CD4-positive, alpha-beta T cell treated with Interleukin-15 for 1 hour (primary cell): Measurements from ENCODE around the gene MARCHF10.

Experiments used
- DNase-seq: peaks from one replicate; pipeline ENCODE4 v3.0.0-alpha.2; 2020

MARCHF10 gene

DNA sequence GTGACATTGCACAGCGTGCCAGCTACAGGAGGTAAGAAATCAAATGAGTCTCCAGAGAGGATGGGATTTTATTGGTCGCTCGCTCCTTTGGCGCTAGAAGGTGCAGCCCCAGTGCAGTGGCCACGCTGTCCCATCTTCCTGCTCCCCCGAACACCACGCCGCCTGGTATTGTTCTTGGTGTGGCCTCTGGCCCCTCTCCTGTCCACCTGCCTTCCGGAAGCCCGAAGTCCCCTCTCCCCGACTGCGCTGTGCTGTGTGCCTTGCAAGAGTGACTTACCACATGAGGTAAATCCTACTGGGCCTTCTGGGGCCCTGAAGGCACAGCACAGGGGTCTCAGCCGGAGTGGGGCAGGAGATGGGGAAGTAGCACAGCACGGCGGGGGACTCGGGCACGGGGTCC, 58.2 kb downstream of the MARCHF10 start:
- DNase-seq: no peak

- no peak for DNase-seq
Observed at GRCh38 chr17:62746941-62747340, 61.2 kb downstream of the MARCHF10 start.

- no peak for DNase-seq
Observed at GRCh38 chr17:62745806-62746205, 62.3 kb downstream of the MARCHF10 start.

GRCh38 chr17:62744259-62744658, 63.9 kb downstream of the MARCHF10 start:
- no peak for DNase-seq

DNA sequence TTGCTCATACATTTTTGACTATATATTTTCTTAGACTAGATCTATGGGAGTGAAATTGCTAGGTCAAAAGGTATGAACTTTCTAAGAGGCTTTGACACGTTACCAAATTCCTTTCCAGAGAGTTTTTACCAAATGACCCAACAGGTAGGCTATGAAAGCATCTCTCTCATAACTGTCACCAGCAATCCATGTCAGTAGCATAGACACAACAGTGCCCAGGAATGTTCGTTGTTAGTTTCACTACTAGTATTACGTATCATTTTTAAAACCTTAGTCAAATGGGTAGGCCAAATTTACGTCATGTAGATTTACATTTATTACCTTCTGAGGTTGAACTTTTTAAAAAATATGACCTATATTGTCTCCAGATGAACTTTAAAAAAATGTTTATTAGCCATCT, 66.8 kb downstream of the MARCHF10 start:
- no peak for DNase-seq

DNA sequence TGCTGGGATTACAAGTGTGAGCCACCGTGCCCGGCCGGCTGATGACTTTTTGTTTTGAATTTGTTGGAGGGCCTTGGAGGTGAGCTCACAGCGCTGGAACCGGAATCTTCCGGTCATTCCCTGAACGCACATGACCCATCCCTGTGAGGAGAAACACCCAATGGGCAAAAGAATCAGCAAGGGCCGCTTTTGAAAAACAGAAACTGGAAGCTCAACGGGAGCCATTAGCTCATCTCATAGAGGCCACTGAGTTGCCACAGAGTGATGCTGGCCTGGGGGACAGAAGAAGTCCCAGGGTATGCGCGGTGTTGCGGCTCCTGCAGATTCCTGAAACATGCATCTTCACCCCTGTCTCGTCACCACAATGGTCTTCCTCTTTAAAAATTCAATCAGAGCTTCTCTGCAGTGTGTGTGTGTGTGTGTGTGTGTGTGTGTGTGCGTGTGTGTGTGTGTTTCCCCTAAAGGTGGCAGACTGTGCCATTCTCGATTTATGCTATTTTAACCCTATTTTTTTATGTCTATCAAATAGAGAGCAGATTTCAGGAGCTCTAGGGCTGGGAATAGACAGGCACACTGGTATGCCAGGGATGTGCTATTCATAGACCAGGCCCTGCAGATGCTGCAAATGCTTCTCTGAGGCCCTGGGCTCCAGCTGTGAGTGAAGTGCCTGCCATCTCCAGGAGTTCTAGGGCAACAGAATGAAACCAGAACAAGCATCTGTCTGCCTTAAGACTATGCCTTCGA, 68.3 kb downstream of the MARCHF10 start:
- no peak for DNase-seq

DNA sequence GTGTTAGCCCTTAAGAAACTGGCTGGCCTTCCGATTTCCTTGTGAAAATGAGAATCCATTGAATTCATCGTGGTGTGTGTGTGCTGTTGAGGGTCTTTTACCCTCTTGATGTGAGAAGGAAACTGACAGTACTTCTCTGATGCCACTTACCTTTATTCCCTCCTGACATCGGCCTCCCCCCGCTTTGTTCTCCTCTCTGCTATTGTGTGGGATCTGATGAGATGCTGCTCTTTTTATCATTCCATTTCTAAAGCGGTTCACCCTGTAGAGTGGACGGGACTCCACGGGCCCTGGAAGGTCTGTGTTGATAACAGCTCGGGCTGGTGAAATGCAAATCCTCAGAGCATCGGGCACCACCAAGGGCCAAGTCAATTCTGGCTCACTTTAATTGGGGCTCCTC, 69.8 kb downstream of the MARCHF10 start:
- no peak for DNase-seq

GRCh38 chr17:62737513-62737912, 70.6 kb downstream of the MARCHF10 start:
- no peak for DNase-seq

- DNase-seq: no peak
Observed at GRCh38 chr17:62735044-62735651, 73.0 kb downstream of the MARCHF10 start.

DNA sequence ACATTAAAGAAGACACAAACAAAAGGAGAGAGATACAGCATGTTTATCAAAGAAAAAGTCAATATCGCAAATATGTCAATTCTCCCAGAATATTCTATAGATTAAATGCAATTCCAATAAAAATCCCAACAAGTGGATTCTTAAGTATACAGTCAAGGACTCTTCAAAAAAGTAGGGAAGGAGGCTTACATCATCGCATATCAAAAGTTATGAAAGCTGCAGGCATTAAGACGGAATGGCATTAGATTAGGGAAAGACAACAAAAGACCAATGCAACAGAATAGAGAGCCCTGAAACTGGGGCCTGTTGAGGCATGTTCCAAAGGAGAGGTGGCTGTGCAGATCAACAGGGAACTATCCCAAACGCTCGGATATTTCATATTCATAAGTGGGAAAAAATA, 76.0 kb downstream of the MARCHF10 start:
- DNase-seq: no peak

- no peak for DNase-seq
Observed at GRCh38 chr17:62727916-62728672, 80.0 kb downstream of the MARCHF10 start.

DNA sequence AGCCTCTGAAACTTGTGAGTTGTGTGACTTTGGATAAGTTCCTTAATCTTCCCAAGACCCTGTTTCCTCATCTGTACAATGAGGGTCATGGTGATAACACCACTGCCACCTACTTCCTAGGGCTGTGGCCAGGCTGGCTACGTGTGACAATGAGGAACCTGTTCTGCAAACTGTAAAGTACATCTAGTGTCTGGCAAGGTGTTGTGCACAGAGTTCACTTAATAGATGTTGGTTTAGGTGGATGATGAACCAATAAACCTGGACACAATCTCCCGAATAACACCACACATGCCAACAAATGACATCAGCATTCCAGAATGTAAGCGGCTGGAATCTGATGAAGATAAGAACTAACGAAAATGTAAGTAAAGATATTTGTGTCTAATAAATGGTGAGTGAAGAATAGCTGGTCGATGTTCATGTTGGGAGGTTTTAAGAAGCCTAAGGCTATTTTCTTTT, 82.3 kb downstream of the MARCHF10 start:
- DNase-seq: no peak

- DNase-seq: peak; percentile 79
Observed at GRCh38 chr17:62724398-62725146, 83.5 kb downstream of the MARCHF10 start.

GRCh38 chr17:62723842-62724241, 84.3 kb downstream of the MARCHF10 start:
- DNase-seq: no peak

GRCh38 chr17:62722625-62723024, 85.5 kb downstream of the MARCHF10 start:
- DNase-seq: no peak

DNA sequence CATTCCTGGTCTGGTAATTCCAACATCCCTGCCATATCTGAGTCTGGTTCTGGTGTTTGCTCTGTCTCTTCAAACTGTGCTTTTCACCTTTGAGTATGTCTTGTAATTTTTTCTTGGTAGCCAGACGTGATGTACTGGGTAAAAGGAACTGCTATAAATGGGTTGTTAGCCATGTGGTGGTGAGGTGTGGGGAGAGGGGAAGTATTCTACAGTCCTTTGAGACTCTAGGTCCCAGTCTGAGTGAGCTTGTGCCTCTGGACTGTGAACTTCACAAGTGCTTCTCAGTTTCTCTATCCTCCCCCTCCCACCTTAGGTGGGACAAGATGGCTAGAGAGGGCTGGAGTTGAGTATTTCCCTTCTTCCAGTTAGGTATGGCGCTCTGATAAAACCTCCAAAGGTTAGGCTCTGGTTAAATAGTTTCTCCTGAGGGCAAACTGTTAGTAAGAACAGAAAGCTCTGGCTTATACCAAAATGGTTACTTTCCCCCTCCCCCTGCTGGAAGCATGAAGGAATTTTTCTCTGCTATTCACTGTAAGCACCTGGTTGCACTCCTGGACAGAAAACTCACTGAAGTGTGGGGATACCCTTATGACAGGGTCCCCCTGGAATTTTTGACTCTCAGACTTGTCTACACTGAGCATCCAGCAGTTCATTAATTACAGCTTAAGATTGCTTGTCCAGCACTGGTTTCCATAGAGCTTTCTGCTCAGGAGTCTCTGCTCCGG, 87.8 kb downstream of the MARCHF10 start:
- no peak for DNase-seq

GRCh38 chr17:62719586-62719985, 88.5 kb downstream of the MARCHF10 start:
- no peak for DNase-seq

DNA sequence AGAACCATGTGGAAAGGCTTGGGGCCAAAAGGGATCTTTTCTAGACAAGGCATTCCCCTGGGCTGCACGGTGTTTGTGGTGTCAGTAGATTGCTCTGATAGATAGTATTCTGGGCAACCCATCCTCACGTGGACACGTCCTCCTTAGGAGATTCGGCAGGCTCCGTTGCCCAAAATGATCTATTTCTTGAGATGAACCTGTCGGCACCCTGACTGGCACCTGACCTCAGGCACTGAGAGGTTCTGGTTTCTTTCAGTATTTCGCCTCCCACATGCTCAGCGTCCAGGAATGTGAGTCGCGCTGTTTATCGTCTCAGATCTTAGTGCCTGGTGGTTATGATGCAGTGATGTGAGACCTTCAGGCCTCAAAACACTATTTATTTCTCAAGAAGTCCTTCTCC, 89.7 kb downstream of the MARCHF10 start:
- DNase-seq: no peak

- no peak for DNase-seq
Observed at GRCh38 chr17:62717889-62718288, 90.2 kb downstream of the MARCHF10 start.

DNA sequence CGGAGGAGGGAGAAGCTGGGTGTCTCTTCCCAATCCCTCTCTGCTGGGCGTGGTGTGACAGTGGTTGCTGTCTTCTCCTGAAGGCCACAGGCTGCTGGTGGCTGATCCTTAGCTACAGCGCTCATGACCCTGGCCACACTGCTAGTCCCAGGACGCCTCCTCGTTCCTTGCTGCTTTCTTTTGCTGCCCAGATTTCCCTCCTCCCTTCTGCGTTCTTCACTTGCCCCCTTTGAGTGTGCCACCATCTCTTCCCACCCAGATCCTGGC, 90.6 kb downstream of the MARCHF10 start:
- no peak for DNase-seq

- DNase-seq: no peak
Observed at GRCh38 chr17:62716834-62717588, 91.1 kb downstream of the MARCHF10 start.

DNA sequence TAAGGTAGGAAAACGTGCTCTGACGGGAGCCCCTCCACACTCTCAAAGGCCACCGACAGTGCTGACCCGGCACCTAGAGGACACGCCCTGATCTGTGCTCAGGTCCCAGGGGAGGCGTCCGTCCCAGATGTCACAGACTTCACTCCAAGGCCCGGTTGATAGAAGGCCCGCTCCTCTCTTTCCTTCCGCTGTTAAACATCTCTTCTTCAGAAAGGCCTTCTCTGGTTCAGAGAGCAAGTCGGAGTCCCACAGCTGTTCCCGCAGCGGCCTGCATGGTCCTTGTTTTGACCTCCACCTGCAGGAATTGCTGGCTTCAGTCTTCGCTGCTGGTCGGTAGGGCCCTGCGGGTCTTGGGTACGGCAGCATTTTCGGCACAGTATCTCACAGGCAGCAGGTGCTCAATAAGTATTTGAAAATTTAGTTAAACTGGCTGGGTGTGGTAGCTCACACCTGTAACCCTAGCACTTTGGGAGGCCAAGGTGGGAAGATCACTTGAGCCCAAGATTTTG, 92.2 kb downstream of the MARCHF10 start:
- DNase-seq: no peak
